ENCODE measurements around the gene USP6.
"Not testable (repeated sequence)": the region's sequence is repeated elsewhere in the genome, so short reads cannot be mapped to it uniquely, and the experiment has no call there.

USP6 gene

DNA sequence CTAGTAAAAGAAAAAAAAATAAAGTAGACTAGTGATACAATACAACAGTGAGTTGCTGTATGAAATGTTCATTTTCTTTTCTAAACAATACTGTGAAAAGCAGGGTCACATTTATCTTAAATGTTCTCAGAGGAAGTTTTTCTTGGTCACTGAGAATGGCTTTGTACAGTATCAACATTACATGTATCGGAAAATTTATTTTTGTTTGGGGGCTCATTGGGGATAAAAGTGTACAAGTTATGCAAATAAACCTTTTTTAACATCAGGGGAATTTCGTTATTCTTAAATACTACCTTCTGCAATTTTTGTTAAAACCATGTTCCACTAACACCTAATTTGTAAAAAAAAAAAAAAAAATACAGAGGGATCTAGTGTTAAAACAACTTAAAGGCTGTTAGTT is 84.5 kb downstream of the USP6 start:
- no peak for DNase-seq

GRCh38 chr17:5201011-5201410 is 85.2 kb downstream of the USP6 start:
- DNase-seq = no peak

DNA sequence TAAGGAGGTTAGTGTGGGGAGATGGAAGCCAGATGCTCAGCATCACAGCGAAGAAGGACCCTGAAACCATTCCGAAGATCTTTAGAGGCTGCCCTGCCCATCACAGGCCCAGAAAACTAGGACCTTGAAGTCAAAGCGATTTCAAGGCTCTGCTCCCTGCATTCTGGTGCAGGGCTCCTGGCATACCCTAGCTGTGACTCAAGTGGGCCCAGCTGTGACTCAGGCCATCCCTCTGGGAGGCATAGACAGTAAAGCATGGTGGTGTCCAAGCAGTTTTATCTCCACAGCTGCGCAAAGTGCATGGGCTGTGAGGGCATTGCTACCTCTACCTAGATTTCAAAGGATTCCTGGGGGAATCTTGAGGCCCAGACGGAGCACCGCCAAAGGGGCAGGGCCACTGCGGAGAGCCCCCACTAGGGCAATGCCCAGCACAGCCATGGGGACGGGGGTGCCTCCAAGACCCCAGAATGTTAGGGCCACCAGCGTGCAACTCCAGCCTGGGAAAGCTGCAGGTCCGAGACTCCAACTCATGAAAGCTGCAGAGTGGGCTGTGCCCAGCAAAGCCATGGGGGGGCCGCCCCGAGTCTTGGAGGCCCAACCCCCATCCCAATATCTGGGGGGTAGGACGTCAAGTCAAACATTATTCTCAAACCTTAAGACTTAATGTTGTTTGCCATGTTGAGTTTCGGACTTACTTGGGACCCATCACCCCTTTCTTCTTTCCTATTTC is 87.5 kb downstream of the USP6 start:
- DNase-seq = no peak

GRCh38 chr17:5203908-5204294 is 88.1 kb downstream of the USP6 start:
- no peak for DNase-seq

GRCh38 chr17:5209396-5209795 is 93.6 kb downstream of the USP6 start:
- no peak for DNase-seq

- no peak for DNase-seq
Measured at GRCh38 chr17:5210091-5210490, 94.3 kb downstream of the USP6 start.

DNA sequence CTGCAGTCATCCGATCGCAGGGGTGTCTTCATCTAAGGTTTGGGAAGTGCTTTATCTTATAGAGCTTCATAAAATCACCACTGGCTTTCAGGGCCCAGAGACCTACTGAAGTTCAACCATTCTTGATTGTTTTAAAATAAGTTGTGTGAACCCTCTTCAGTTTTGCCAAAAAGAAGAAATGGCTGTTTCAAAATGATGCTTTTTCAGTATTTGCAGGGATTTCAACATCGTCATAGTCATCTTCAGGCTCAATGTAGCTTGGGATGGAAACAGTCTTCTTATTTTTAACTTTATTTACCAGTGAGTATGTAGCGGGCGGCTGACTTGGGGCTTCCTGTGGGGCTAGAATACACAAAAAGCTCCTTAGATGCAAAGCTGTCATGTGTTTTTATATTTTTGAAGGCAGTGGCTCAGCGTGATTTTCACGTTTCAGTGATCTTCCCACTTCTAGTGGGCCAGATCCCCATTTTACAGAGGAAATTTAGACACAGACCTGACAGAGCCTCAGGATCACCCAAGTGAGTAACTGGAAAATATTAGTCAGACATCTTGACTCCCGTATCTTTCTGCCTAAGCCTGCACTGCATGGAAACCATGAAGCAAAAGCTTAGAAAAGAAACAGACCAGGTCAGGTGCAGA is 94.9 kb downstream of the USP6 start:
- DNase-seq = no peak

GRCh38 chr17:5211458-5211857 is 95.6 kb downstream of the USP6 start:
- no peak for DNase-seq

GRCh38 chr17:5217562-5217961 is 101.7 kb downstream of the USP6 start:
- not testable (repeated sequence) for DNase-seq

- no peak for DNase-seq
Measured at GRCh38 chr17:5219536-5219935, 103.7 kb downstream of the USP6 start.

DNA sequence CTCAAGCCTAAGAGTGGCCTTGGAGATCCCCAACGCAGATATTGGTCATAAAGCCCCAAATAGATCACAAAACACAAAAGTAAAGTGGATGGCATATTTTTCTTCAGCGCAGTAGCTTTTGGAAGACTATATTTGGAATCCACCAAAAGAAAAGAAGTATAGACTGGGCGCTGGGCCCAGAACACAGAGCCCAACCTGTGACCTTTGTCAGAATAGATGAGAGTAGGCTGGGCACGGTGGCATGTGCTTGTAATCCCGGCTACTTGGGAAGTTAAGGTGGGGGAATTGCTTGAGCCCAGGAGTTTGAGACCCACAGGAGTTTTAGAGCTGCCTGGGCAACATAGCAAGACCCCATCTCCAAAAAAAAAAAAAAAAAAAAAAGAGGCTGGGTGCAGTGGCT is 104.2 kb downstream of the USP6 start:
- DNase-seq = no peak

DNA sequence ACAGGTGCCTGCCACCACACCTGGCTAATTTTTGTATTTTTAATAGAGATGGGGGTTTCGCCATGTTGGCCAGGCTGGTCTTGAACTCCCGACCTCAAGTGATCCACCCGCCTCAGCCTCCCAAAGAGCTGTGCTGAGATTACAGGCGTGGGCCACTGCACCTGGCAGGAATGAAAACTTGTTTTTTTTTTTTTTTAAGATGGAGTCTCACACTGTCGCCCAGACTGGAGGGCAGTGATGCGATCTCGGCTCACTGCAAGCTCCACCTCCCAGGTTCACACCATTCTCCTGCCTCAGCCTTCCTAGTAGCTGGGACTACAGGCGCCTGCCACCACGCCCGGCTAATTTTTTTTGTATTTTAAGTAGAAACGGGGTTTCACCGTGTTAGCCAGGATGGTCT is 106.1 kb downstream of the USP6 start:
- not testable (repeated sequence) for DNase-seq

Measured in OCI-M1 (cell line).